HFF-Myc (cell line): ENCODE data around the gene IGF1R.

ENCODE experiments used
- DNase-seq: peaks from one replicate; pipeline ENCODE4 v3.0.0-alpha.2; 2011; ENCODE audit warnings: low read depth; ENCODE audit errors: extremely low read depth
- H3K4me3 ChIP-seq: replicated peaks from 2 replicates; pipeline ENCODE4 v1.5.1; 2011; ENCODE audit warnings: low read depth, mild to moderate bottlenecking, control low read depth, low read length
- TF ChIP-seq, protein P1 (sequence below): IDR thresholded peaks from 2 replicates; pipeline ENCODE4 v1.5.1; 2012; ENCODE audit warnings: mild to moderate bottlenecking, low read depth, low read length, control low read depth; ENCODE audit errors: missing control alignments

Gene IGF1R

GRCh38 chr15:98647774-98648653 lies at the start of gene IGF1R:
Gene IGF1R (plus strand): TSS chr15:98648539. CDS start chr15:98649582, 1,043 bp downstream.
- no peak for DNase-seq
- TF ChIP-seq, protein P1, sequence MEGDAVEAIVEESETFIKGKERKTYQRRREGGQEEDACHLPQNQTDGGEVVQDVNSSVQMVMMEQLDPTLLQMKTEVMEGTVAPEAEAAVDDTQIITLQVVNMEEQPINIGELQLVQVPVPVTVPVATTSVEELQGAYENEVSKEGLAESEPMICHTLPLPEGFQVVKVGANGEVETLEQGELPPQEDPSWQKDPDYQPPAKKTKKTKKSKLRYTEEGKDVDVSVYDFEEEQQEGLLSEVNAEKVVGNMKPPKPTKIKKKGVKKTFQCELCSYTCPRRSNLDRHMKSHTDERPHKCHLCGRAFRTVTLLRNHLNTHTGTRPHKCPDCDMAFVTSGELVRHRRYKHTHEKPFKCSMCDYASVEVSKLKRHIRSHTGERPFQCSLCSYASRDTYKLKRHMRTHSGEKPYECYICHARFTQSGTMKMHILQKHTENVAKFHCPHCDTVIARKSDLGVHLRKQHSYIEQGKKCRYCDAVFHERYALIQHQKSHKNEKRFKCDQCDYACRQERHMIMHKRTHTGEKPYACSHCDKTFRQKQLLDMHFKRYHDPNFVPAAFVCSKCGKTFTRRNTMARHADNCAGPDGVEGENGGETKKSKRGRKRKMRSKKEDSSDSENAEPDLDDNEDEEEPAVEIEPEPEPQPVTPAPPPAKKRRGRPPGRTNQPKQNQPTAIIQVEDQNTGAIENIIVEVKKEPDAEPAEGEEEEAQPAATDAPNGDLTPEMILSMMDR: peak; percentile 1
- peak within 1 kb of the TSS; percentile 72 for H3K4me3 ChIP-seq

GRCh38 chr15:98599909-98600691 lies 48.2 kb upstream of the IGF1R start:
- TF ChIP-seq, protein P1: no peak
- peak overlapping the region; percentile 28 for H3K4me3 ChIP-seq
- DNase-seq: peak; percentile 20

- H3K4me3 ChIP-seq: no peak overlapping the region
These were observed 43.4 kb upstream of the IGF1R start for GRCh38 chr15:98604983-98605382.

DNA sequence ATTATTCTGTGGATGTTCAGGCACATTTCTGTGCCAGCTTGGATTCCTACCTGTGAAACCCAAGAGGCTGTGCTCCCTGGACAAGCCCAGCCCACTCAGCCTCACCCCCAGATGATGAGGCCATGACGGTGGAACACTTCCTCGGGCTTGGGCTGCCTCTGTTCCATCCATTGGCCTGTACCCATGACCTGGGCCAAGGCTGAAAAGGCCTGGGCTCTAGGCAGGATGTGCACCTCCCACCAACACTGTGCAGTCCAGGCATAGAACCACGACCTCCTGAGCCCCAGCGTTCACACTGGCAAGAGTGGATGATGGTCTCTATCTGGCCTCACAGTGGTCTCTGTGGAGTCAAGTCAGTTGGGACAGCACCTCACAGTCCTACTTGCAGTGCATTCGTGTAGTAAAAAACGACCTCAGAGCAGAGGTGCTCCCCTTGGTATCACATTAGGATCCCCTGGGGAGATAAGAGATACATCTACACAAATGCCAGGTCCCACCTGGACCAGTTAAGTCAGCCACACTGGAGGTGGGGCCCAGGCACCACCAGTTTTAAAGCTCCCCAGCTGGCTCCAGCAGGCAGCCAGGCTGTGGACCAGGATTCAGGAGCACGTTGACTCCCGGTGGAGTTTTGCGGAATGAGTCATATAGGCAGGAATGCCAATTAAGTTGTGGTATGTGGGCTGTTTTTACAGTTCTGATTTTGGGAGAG lies 39.0 kb upstream of the IGF1R start:
- H3K4me3 ChIP-seq: no peak overlapping the region
- DNase-seq: peak; percentile 58
- TF ChIP-seq, protein P1: no peak

More at GRCh38 chr15:98604983-98605382, 43.4 kb upstream of the IGF1R start:
- TF ChIP-seq, protein P1: no peak
- DNase-seq: no peak

DNA sequence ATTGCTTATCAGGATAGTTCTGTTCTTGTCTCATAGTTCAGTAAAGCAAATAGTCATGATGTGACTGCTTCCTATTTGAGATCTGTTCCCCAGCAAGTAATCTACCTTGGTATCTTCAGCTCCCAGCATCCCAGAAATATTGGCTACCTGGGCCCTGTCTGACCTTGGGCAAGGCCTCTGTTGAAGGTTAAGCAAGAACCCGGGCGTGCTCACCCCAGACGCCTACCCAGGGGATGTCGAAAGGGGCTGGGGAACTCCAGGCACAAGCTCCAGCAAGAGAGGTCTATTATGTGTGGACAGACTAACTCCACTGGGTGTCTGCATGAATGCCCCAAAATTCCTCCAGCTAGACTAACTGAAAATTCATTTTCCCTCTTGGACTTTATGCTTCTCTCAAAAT lies 37.3 kb upstream of the IGF1R start:
- TF ChIP-seq, protein P1: no peak
- no peak for DNase-seq
- H3K4me3 ChIP-seq: no peak overlapping the region

- H3K4me3 ChIP-seq: no peak overlapping the region
- TF ChIP-seq, protein P1: no peak
- no peak for DNase-seq
These were observed 36.5 kb upstream of the IGF1R start for GRCh38 chr15:98611808-98612207.
